OCI-LY7 (cell line): ENCODE results near the gene DGKG. TPM values are rescaled to one million over a fixed set of nuclear protein-coding genes. Genes with fewer than 3 reads are reported as not detected.

Experiments used
- BruUV-seq: library from RNA; stranded (reverse); fragments of 400-500 nt; replicated peaks from 2 replicates; lab custom pipeline; 2021; lab: Mats Ljungman, UMichigan
- CTCF ChIA-PET: fragments of 300-600 bp; sonication (Branson Sonifier 250); formaldehyde crosslinking; loops from one replicate; lab custom pipeline; 2022; ENCODE audit warnings: antibody characterized with exemption; ENCODE audit not compliant: unreplicated experiment; lab: Charles Lee
- POLR2A ChIA-PET: fragments of 300-600 bp; sonication (Branson Sonifier 250); formaldehyde crosslinking; loops from one replicate; lab custom pipeline; 2022; ENCODE audit warnings: antibody characterized with exemption; lab: Charles Lee
- DNase-seq: peaks from one replicate; pipeline ENCODE4 v3.0.0-alpha.2; 2015; ENCODE audit warnings: low spot score
- H2AFZ ChIP-seq: fragments of 200-600 bp; sonication (generic), shearing (Covaris generic); 2 replicates; pipeline ENCODE4 v1.6.1; 2014; ENCODE audit warnings: mild to moderate bottlenecking, antibody characterized with exemption, low read length, moderate library complexity
- H3K27ac ChIP-seq: fragments of 200-600 bp; sonication (generic); 2 replicates; pipeline ENCODE4 v1.5.1; 2014; ENCODE audit warnings: mixed run types, low read depth, mild to moderate bottlenecking, moderate library complexity, low read length, inconsistent platforms; ENCODE audit not compliant: poor library complexity, severe bottlenecking
- H3K36me3 ChIP-seq: fragments of 200-600 bp; sonication (generic); 2 replicates; pipeline ENCODE4 v1.6.1; 2014; ENCODE audit warnings: mild to moderate bottlenecking, antibody characterized with exemption, low read length, moderate library complexity, mixed read lengths; ENCODE audit not compliant: insufficient read depth
- H3K4me1 ChIP-seq: fragments of 200-600 bp; sonication (generic); 2 replicates; pipeline ENCODE4 v1.5.1; 2014; ENCODE audit warnings: mild to moderate bottlenecking, low read length; ENCODE audit not compliant: insufficient read depth, poor library complexity, severe bottlenecking
- H3K4me2 ChIP-seq: fragments of 200-600 bp; sonication (generic); 2 replicates; pipeline ENCODE4 v1.6.1; 2014; ENCODE audit warnings: mild to moderate bottlenecking, low read length
- H3K4me3 ChIP-seq: fragments of 200-600 bp; sonication (generic); 2 replicates; pipeline ENCODE4 v1.5.1; 2014; ENCODE audit warnings: mild to moderate bottlenecking, low read depth, low read length; ENCODE audit not compliant: poor library complexity, severe bottlenecking
- H3K79me2 ChIP-seq: fragments of 200-600 bp; sonication (generic); 2 replicates; pipeline ENCODE4 v1.6.1; 2016; ENCODE audit warnings: low read depth, mild to moderate bottlenecking, low read length, moderate library complexity, mixed read lengths; ENCODE audit not compliant: insufficient read depth
- H3K9me2 ChIP-seq: fragments of 200-600 bp; sonication (generic); 2 replicates; pipeline ENCODE4 v1.6.1; 2016; ENCODE audit warnings: mild to moderate bottlenecking, low read length, mixed read lengths; ENCODE audit not compliant: insufficient read depth
- H3K9me3 ChIP-seq: fragments of 200-600 bp; sonication (generic); 2 replicates; pipeline ENCODE4 v1.6.1; 2014; ENCODE audit warnings: mild to moderate bottlenecking, mixed run types, low read length, mixed read lengths
- H4K20me1 ChIP-seq: fragments of 200-600 bp; sonication (generic); 2 replicates; pipeline ENCODE4 v1.6.1; 2014; ENCODE audit warnings: mild to moderate bottlenecking, antibody characterized with exemption, low read length, moderate library complexity, mixed read lengths; ENCODE audit not compliant: insufficient read depth
- CTCF ChIP-seq: fragments of 200-600 bp; sonication (generic); conservative IDR thresholded peaks from 2 replicates; pipeline ENCODE4 v1.5.1; 2014; ENCODE audit warnings: mild to moderate bottlenecking, antibody characterized with exemption, low read length, moderate library complexity, mixed read lengths
- EZH2phosphoT487 ChIP-seq: fragments of 200-600 bp; sonication (generic); IDR thresholded peaks from 2 replicates; pipeline ENCODE4 v1.6.1; 2018; ENCODE audit warnings: low read depth, borderline replicate concordance, mild to moderate bottlenecking, mixed run types, antibody characterized with exemption, low read length, moderate library complexity, mixed read lengths
- intact Hi-C: fragments of 100-400 bp; cut with micrococcal nuclease; formaldehyde crosslinking; loops from one replicate; pipeline ENCODE4 v1.10.0; 2022; ENCODE audit not compliant: unreplicated experiment
- total RNA-seq, 2 experiments: library from RNA; depleted of rRNA in 1 of 2; stranded (reverse); fragments of >200 nt in 1 of 2; shearing (Covaris generic) in 1 of 2; gene quantifications; 2 replicates each; pipeline ENCODE4 v1.2.3, GENCODE V29; 2014 to 2022

DGKG gene
- total RNA-seq, 2 experiments from 2014 or later = 0.06 TPM; not detected in 1

GRCh38 chr3:186386883-186387560 is 25.0 kb upstream of the DGKG start:
- DNase-seq = no peak
- no peaks in the 10 kb centered on the region for H3K79me2 ChIP-seq
- H3K4me2 ChIP-seq = no peak overlapping the region

GRCh38 chr3:186385856-186386602 is 24.0 kb upstream of the DGKG start:
- BruUV-seq = no TSS peak
- H3K36me3 ChIP-seq = no peaks in the 10 kb centered on the region
- intact Hi-C loops = no loop called here
- H3K9me2 ChIP-seq = no peaks in the 10 kb centered on the region
- H3K4me2 ChIP-seq = no peak overlapping the region
- TF ChIP-seq CTCF = no peak
- ChIA-PET CTCF (no interaction called here), POLR2A (interaction anchor here (0.6 kb wide), 1 partner anchor 642 kb away, joined by 3 read pairs; no protein-coding TSS in a partner anchor)
- H3K79me2 ChIP-seq = no peaks in the 10 kb centered on the region
- H3K4me1 ChIP-seq = no peaks in the 10 kb centered on the region
- no peak overlapping the region for H3K4me3 ChIP-seq
- H3K9me3 ChIP-seq = no peaks in the 10 kb centered on the region
- no peak overlapping the region for H2AFZ ChIP-seq
- no peaks in the 10 kb centered on the region for H4K20me1 ChIP-seq
- H3K27ac ChIP-seq = no peak overlapping the region
- DNase-seq = no peak

More at GRCh38 chr3:186386883-186387560, 25.0 kb upstream of the DGKG start:
- intact Hi-C loops = no loop called here
- no peaks in the 10 kb centered on the region for H3K9me2 ChIP-seq
- H3K4me3 ChIP-seq = no peak overlapping the region
- H3K36me3 ChIP-seq = no peaks in the 10 kb centered on the region
- TF ChIP-seq EZH2phosphoT487 (no peak), CTCF (no peak)
- BruUV-seq = no TSS peak
- H3K27ac ChIP-seq = no peak overlapping the region
- POLR2A ChIA-PET = no interaction called here
- no peak overlapping the region for H2AFZ ChIP-seq
- H3K4me1 ChIP-seq = no peaks in the 10 kb centered on the region
- CTCF ChIA-PET = no interaction called here
- H3K9me3 ChIP-seq = no peaks in the 10 kb centered on the region
- no peaks in the 10 kb centered on the region for H4K20me1 ChIP-seq
